Epithelial cell of proximal tubule (primary cell): Measurements from ENCODE around the gene HHATL. TPM values are rescaled to one million over a fixed set of nuclear protein-coding genes. Genes with fewer than 3 reads are reported as not detected.

Source experiments
- DNase-seq: peaks from one replicate; pipeline ENCODE4 v3.0.0-alpha.2; 2011; ENCODE audit warnings: low read depth
- H3K4me3 ChIP-seq: 2 replicates; pipeline ENCODE4 v1.5.1; 2011; ENCODE audit warnings: low read depth, mild to moderate bottlenecking, low read length
- CTCF ChIP-seq: conservative IDR thresholded peaks from 2 replicates; pipeline ENCODE4 v1.5.1; 2012; ENCODE audit warnings: low read depth, mild to moderate bottlenecking, low read length
- total RNA-seq: library from RNA; depleted of rRNA; stranded (reverse); fragments of >200 nt; gene quantifications from 2 replicates; pipeline ENCODE4 v1.2.3, GENCODE V29; 2015

Gene HHATL
- total RNA-seq, 1 donor from 2014 or later = not detected

- DNase-seq = no peak
- TF ChIP-seq CTCF = no peak
- H3K4me3 ChIP-seq = no peak overlapping the region
Measured at GRCh38 chr3:42680806-42681205, 21.8 kb downstream of the HHATL start.

DNA sequence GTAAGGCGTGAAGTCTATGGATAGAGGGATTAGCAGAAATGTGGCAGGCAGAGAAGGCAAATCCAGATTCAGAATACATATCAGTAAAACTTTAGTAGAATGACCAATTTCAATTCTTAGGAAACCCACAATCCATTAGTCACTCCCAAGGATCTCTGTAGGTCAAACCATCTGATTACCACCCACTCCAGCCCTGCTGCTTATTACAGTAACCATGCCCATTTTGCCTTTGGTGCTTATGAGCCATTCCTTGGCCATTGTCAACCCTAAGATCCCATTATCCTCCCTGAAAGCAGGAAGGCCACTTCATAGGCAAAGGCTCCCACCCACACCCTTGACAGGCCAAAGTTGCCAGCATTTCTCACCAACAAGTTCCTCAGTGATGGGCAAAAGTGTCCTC is 22.3 kb downstream of the HHATL start:
- no peak for DNase-seq
- no peak overlapping the region for H3K4me3 ChIP-seq
- TF ChIP-seq CTCF = no peak

GRCh38 chr3:42678447-42678846 is 24.2 kb downstream of the HHATL start:
- no peak for TF ChIP-seq CTCF
- no peak overlapping the region for H3K4me3 ChIP-seq
- no peak for DNase-seq

DNA sequence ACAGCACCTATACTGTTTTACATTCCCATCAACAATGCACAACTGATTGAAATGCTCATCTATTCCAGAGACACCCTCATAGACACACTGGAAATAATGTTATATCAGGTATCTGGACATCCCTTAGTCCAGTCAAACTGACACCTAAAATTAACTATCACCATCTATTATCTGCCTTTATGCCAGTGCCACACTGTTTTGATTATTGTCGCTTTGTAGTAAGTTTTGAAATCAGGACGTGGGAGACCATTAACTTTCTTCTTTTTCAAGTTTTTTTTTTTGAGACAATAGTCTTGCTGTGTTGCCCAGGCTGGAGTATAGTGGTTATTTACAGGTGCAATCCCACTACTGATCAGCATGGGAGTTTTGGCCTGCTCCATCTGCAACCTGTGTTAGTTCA is 26.7 kb downstream of the HHATL start:
- no peak overlapping the region for H3K4me3 ChIP-seq
- no peak for TF ChIP-seq CTCF
- no peak for DNase-seq

- H3K4me3 ChIP-seq = no peak overlapping the region
- no peak for DNase-seq
- no peak for TF ChIP-seq CTCF
Measured at GRCh38 chr3:42674146-42674545, 28.5 kb downstream of the HHATL start.

DNA sequence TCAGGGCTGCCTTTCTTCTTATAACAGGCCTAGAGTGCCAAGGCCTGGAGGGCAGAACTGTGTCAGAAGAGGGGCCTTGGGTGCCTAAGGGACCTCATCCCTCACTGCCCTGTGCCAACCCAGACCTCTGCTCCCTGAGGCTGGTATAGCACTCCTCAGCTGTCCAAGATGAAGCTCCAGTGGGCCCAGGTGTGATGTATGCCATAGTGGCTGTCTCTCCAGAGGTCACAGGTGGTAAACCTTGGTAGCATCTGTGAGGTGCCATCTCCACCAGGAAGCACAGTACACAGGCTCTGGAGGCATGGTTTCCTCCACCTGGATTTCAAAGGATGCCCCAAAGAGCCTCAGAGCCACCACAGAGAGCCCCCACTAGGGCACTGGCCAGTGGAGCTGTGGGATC is 29.5 kb downstream of the HHATL start:
- no peak for DNase-seq
- no peak for TF ChIP-seq CTCF
- no peak overlapping the region for H3K4me3 ChIP-seq

- DNase-seq = no peak
- no peak overlapping the region for H3K4me3 ChIP-seq
- no peak for TF ChIP-seq CTCF
Measured at GRCh38 chr3:42672515-42672914, 30.1 kb downstream of the HHATL start.
